ENCODE data around the gene PCDH9. TPM values are rescaled to one million over a fixed set of nuclear protein-coding genes. Genes with fewer than 3 reads are reported as not detected.

The PCDH9 gene
- total RNA-seq, 1 experiment from 2014 or later: 4.2 TPM

DNA sequence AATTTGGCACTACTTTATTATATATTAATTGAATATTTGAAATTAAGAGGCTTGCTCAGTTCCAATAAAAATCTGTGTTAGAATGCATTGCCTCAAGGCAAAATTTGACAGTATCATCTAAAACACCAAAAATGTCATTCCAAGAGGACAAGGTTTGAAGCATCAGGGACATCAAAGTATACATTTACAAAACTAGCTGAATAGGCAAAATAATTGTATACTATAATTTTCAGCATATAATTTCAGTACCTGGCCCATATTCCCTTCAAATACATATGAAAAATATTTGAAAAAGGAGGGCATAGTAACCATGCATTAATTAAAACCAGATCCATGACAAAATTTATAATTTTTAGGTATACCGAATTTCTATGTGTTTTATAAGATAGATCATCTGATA is 963.8 kb downstream of the PCDH9 start:
- no peak for DNase-seq (ENCODE audit: low read depth, low spot score)
- ATAC-seq: no peak
- Histone ChIP-seq H3K27me3 (ENCODE audit: control insufficient read depth, insufficient read depth, low read length) (no peaks in the 10 kb centered on the region), H3K27ac (ENCODE audit: low read length) (no peak overlapping the region), H3K9me3 (ENCODE audit: control insufficient read depth, insufficient read depth, low read depth, low read length) (no peaks in the 10 kb centered on the region), H3K4me1 (ENCODE audit: control insufficient read depth, insufficient read depth, low read length) (no peaks in the 10 kb centered on the region), H3K36me3 (ENCODE audit: control insufficient read depth, insufficient read depth, low read length) (no peaks in the 10 kb centered on the region), H3K4me3 (ENCODE audit: low read depth in 2 of 2, low read length in 2 of 2) (no peak overlapping the region)
- intact Hi-C loops (cut with micrococcal nuclease; ENCODE audit: unreplicated experiment) (no loop called here), in situ Hi-C loops (cut with HindIII; ENCODE audit: low pct_unique_long_range_greater_than_20kb, low sequenced_read_pairs) (no loop called here)
- CTCF ChIA-PET: interaction anchor here (0.6 kb wide), 1 partner anchor 347 kb away, joined by 4 read pairs; no protein-coding TSS in a partner anchor
- BruUV-seq (replicated peaks): no TSS peak
- POLR2A ChIA-PET: no interaction called here
- TF ChIP-seq TCF7L2 (IDR thresholded peaks at IDR 0.05; ENCODE audit: low read depth, low read length) (no peak), SIN3A (IDR thresholded peaks at IDR 0.05; ENCODE audit: borderline replicate concordance, insufficient read depth, low read depth, low read length) (no peak), POLR2AphosphoS5 (IDR thresholded peaks at IDR 0.05; ENCODE audit: low read depth, low read length) (no peak)
- TF ChIP-seq, protein P1, sequence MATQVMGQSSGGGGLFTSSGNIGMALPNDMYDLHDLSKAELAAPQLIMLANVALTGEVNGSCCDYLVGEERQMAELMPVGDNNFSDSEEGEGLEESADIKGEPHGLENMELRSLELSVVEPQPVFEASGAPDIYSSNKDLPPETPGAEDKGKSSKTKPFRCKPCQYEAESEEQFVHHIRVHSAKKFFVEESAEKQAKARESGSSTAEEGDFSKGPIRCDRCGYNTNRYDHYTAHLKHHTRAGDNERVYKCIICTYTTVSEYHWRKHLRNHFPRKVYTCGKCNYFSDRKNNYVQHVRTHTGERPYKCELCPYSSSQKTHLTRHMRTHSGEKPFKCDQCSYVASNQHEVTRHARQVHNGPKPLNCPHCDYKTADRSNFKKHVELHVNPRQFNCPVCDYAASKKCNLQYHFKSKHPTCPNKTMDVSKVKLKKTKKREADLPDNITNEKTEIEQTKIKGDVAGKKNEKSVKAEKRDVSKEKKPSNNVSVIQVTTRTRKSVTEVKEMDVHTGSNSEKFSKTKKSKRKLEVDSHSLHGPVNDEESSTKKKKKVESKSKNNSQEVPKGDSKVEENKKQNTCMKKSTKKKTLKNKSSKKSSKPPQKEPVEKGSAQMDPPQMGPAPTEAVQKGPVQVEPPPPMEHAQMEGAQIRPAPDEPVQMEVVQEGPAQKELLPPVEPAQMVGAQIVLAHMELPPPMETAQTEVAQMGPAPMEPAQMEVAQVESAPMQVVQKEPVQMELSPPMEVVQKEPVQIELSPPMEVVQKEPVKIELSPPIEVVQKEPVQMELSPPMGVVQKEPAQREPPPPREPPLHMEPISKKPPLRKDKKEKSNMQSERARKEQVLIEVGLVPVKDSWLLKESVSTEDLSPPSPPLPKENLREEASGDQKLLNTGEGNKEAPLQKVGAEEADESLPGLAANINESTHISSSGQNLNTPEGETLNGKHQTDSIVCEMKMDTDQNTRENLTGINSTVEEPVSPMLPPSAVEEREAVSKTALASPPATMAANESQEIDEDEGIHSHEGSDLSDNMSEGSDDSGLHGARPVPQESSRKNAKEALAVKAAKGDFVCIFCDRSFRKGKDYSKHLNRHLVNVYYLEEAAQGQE (IDR thresholded peaks at IDR 0.05; ENCODE audit: insufficient read depth in 1 of 2, low read depth in 2 of 2, low read length in 1 of 2): no peak
- TF ChIP-seq, protein P2, sequence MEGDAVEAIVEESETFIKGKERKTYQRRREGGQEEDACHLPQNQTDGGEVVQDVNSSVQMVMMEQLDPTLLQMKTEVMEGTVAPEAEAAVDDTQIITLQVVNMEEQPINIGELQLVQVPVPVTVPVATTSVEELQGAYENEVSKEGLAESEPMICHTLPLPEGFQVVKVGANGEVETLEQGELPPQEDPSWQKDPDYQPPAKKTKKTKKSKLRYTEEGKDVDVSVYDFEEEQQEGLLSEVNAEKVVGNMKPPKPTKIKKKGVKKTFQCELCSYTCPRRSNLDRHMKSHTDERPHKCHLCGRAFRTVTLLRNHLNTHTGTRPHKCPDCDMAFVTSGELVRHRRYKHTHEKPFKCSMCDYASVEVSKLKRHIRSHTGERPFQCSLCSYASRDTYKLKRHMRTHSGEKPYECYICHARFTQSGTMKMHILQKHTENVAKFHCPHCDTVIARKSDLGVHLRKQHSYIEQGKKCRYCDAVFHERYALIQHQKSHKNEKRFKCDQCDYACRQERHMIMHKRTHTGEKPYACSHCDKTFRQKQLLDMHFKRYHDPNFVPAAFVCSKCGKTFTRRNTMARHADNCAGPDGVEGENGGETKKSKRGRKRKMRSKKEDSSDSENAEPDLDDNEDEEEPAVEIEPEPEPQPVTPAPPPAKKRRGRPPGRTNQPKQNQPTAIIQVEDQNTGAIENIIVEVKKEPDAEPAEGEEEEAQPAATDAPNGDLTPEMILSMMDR (IDR thresholded peaks at IDR 0.05): no peak

DNA sequence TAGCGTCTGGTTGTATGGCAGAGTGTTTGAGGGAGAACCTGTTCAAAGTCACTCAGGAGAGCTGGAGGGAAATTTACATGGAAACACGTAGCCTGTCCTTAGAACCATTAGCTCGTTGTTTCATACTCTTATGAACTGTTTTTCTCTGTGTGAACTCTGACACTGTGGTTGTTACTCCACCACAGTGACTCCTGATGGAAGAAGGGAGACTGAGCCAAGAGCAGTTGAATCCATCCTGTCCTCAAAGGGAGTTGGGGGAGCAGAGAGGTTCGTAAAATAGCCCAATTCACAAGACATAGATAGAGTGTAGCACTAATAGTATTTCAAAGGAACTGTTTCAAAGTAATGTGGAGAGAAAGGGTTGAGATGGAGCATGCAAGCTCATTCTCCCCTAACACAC is 964.8 kb downstream of the PCDH9 start:
- Histone ChIP-seq H3K4me1 (ENCODE audit: control insufficient read depth, insufficient read depth, low read length) (no peaks in the 10 kb centered on the region), H3K9me3 (ENCODE audit: control insufficient read depth, insufficient read depth, low read depth, low read length) (no peaks in the 10 kb centered on the region), H3K27ac (ENCODE audit: low read length) (no peak overlapping the region; the same call in 1 of the 2 replicates), H3K27me3 (ENCODE audit: control insufficient read depth, insufficient read depth, low read length) (no peaks in the 10 kb centered on the region), H3K4me3 (ENCODE audit: low read depth in 2 of 2, low read length in 2 of 2) (no peak overlapping the region), H3K36me3 (ENCODE audit: control insufficient read depth, insufficient read depth, low read length) (no peaks in the 10 kb centered on the region)
- ChIA-PET POLR2A (no interaction called here), CTCF (no interaction called here)
- in situ Hi-C loops (cut with HindIII; ENCODE audit: low pct_unique_long_range_greater_than_20kb, low sequenced_read_pairs): no loop called here
- BruUV-seq (replicated peaks): no TSS peak
- no peak for DNase-seq (ENCODE audit: low read depth, low spot score)
- intact Hi-C loops (cut with micrococcal nuclease; ENCODE audit: unreplicated experiment): no loop called here
- no peak for ATAC-seq
- TF ChIP-seq TCF7L2 (IDR thresholded peaks at IDR 0.05; ENCODE audit: low read depth, low read length) (no peak), POLR2AphosphoS5 (IDR thresholded peaks at IDR 0.05; ENCODE audit: low read depth, low read length) (no peak), SIN3A (IDR thresholded peaks at IDR 0.05; ENCODE audit: borderline replicate concordance, insufficient read depth, low read depth, low read length) (no peak)
- TF ChIP-seq, protein P1 (IDR thresholded peaks at IDR 0.05; ENCODE audit: insufficient read depth in 1 of 2, low read depth in 2 of 2, low read length in 1 of 2): no peak
- TF ChIP-seq, protein P2 (IDR thresholded peaks at IDR 0.05): no peak
